ENCODE results near the gene OR2G3.

DNA sequence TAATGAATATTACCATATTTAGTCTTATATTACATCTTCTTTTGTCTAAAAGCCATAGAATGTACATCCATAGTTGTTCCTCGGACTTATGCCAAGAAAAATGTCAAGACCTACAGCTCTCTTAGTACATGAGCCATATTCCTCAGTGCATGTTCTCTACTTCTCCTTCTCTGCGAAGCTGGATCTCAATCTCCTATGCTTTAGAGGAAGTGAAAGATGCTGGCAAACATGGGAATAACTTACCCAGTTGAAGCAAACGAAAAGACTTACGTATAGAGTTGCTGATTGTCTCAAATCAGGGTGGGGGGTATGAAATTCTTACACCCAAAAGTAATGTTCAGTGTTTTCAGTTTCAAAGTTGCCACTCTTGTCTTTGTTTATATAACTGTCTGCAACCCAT, 41.5 kb downstream of the OR2G3 start:
- TF ChIP-seq EZH2 (IDR thresholded peaks at IDR 0.05; ENCODE audit: borderline replicate concordance, low read depth, low read length, poor library complexity, severe bottlenecking), result no peak
- TF ChIP-seq, protein P1, sequence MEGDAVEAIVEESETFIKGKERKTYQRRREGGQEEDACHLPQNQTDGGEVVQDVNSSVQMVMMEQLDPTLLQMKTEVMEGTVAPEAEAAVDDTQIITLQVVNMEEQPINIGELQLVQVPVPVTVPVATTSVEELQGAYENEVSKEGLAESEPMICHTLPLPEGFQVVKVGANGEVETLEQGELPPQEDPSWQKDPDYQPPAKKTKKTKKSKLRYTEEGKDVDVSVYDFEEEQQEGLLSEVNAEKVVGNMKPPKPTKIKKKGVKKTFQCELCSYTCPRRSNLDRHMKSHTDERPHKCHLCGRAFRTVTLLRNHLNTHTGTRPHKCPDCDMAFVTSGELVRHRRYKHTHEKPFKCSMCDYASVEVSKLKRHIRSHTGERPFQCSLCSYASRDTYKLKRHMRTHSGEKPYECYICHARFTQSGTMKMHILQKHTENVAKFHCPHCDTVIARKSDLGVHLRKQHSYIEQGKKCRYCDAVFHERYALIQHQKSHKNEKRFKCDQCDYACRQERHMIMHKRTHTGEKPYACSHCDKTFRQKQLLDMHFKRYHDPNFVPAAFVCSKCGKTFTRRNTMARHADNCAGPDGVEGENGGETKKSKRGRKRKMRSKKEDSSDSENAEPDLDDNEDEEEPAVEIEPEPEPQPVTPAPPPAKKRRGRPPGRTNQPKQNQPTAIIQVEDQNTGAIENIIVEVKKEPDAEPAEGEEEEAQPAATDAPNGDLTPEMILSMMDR (conservative IDR thresholded peaks at IDR 0.05; ENCODE audit: low read depth, low read length), result no peak

All from A673 (cell line).